ENCODE data around the gene RAB35. TPM values are rescaled to one million over a fixed set of nuclear protein-coding genes. Genes with fewer than 3 reads are reported as not detected.

The RAB35 gene
- total RNA-seq, 1 experiment from 2014 or later: 52.8 TPM

DNA sequence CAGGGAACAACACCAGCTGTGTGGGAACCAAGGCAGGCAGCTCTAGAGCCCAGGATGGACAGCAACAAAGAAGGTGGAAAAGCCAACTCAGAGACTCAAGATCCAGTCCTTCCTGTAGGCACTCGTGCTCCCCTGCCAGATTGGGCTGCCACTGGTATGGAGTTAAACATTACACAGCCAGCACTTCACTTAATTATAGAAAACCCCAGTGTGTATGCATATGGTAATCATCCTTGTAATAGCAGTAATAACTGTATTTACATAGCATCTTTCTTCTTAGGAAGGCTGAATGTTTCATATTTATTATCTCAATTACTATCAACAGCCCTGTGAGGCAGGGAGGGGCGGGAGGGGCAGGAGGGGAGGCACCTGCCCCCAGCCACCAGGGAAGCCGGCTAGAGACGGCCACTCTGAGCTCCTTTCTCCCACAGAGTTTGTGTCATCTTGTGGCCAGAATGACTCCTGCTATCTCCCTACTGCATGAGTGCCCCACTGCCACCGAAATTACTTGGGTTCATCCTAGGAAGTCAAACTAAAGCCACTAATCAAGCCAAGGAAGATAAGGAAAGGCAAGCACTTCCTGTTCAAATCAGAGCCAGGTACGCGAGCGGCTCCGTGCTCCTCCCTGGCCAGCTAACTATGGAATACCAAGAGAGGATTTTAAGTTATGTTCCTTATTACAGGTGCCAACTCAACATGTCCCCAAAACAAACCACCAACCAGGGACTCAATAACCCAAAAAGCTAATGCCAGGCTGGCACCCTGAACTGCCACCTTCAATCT lies 15.7 kb upstream of the RAB35 start:
- H3F3A ChIP-seq (ENCODE audit: low read length, unreplicated experiment): no peaks in the 10 kb centered on the region
- ChIA-PET CTCF (no interaction called here), POLR2A (ENCODE audit: unreplicated experiment) (no interaction called here)
- peaks cover 11% of the 10 kb centered on the region; the same call in 1 of the 2 replicates for H3K4me1 ChIP-seq (ENCODE audit: insufficient read depth, low read length)
- TF ChIP-seq EZH2phosphoT487 (IDR thresholded peaks at IDR 0.05; ENCODE audit: borderline replicate concordance, low read length) (no peak), EZH2 (IDR thresholded peaks at IDR 0.05; ENCODE audit: low read length, unreplicated experiment) (no peak), CTCF (conservative IDR thresholded peaks at IDR 0.05; ENCODE audit: low read depth, low read length) (no peak)
- H3K4me3 ChIP-seq (ENCODE audit: low read length): no peak overlapping the region
- intact Hi-C loops (cut with micrococcal nuclease): no loop called here
- no peak overlapping the region for H2AFZ ChIP-seq (ENCODE audit: low read length)
- H3K4me2 ChIP-seq (ENCODE audit: low read length): no peak overlapping the region
- H3K9ac ChIP-seq (ENCODE audit: low read length): no peak overlapping the region
- no peaks in the 10 kb centered on the region for H3K9me3 ChIP-seq (ENCODE audit: low read length)
- H3K27ac ChIP-seq (ENCODE audit: low read length): no peak overlapping the region
- peaks cover 93% of the 10 kb centered on the region for H3K36me3 ChIP-seq (ENCODE audit: low read depth, low read length)
- H3K27me3 ChIP-seq (ENCODE audit: low read length): no peaks in the 10 kb centered on the region
- no TSS peak for BruUV-seq (replicated peaks)
- ATAC-seq (no peak), DNase-seq (no peak)
- no peaks in the 10 kb centered on the region; the same call in 1 of the 2 replicates for H4K20me1 ChIP-seq (ENCODE audit: low read length)
- H3K9me2 ChIP-seq (replicated peaks; ENCODE audit: low read length): no peaks in the 10 kb centered on the region
- H3K79me2 ChIP-seq (ENCODE audit: low read length): no peaks in the 10 kb centered on the region

DNA sequence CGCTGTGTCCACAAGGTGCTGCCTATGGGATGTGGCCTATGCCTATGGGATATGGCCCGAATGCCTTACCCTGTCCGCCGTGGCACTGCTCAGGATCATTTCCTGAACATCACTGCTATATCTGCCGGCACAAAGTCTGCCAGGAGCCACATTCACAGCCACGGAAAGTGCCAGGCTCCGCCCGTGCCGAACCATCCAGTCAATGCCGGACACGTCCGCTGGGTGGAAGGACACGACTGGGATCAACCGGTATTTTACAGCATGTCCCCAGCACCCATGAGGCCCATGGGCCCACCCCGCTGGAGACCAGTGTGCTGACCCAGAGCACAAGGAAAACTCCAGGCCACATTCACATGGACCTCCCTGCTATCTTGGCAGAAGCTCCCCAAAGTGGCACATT lies 14.6 kb upstream of the RAB35 start:
- DNase-seq: no peak
- H3K27ac ChIP-seq (ENCODE audit: low read length): no peak overlapping the region
- no peaks in the 10 kb centered on the region; the same call in 1 of the 2 replicates for H4K20me1 ChIP-seq (ENCODE audit: low read length)
- BruUV-seq (replicated peaks): no TSS peak
- TF ChIP-seq CTCF (conservative IDR thresholded peaks at IDR 0.05; ENCODE audit: low read depth, low read length) (no peak), EZH2 (IDR thresholded peaks at IDR 0.05; ENCODE audit: low read length, unreplicated experiment) (no peak), EZH2phosphoT487 (IDR thresholded peaks at IDR 0.05; ENCODE audit: borderline replicate concordance, low read length) (no peak)
- H3K9me2 ChIP-seq (replicated peaks; ENCODE audit: low read length): no peaks in the 10 kb centered on the region
- ATAC-seq: no peak
- CTCF ChIA-PET: no interaction called here
- no peaks in the 10 kb centered on the region for H3K9me3 ChIP-seq (ENCODE audit: low read length)
- no peaks in the 10 kb centered on the region for H3F3A ChIP-seq (ENCODE audit: low read length, unreplicated experiment)
- 0 out of 2 replicates have a peak, but pooled peaks cover 6% of the 10 kb centered on the region for H3K4me1 ChIP-seq (ENCODE audit: insufficient read depth, low read length)
- H3K36me3 ChIP-seq (ENCODE audit: low read depth, low read length): peaks cover 92% of the 10 kb centered on the region
- POLR2A ChIA-PET (ENCODE audit: unreplicated experiment): no interaction called here
- no peak overlapping the region for H3K4me2 ChIP-seq (ENCODE audit: low read length)
- H2AFZ ChIP-seq (ENCODE audit: low read length): no peak overlapping the region
- H3K9ac ChIP-seq (ENCODE audit: low read length): no peak overlapping the region
- intact Hi-C loops (cut with micrococcal nuclease): no loop called here
- no peaks in the 10 kb centered on the region for H3K79me2 ChIP-seq (ENCODE audit: low read length)
- H3K4me3 ChIP-seq (ENCODE audit: low read length): no peak overlapping the region
- no peaks in the 10 kb centered on the region for H3K27me3 ChIP-seq (ENCODE audit: low read length)

DNA sequence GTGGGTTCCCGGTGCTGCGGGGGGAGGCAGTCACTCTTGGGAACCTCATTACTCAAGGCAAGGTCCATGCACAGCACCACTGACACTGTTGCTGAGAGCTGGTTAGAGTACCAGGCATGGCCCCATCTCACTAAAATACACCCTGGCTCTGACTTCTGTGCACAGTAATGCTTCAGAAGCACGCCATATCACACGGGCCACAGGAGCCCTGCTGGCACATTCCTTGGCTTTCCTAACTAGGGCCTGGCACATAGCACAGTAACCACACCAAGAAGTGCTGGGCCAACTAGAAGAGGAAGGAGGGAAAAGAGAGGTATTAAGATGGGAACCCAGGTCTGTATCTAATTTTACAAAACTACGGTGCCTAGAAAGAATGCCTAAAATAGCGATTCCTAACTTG lies 13.5 kb upstream of the RAB35 start:
- CTCF ChIA-PET: no interaction called here
- no peaks in the 10 kb centered on the region; the same call in 1 of the 2 replicates for H4K20me1 ChIP-seq (ENCODE audit: low read length)

More for the DNA sequence above, 13.5 kb upstream of the RAB35 start:
- H3K36me3 ChIP-seq (ENCODE audit: low read depth, low read length): peaks cover 90% of the 10 kb centered on the region
- no peak for DNase-seq
- 0 out of 2 replicates have a peak, but pooled peaks cover 6% of the 10 kb centered on the region for H3K4me1 ChIP-seq (ENCODE audit: insufficient read depth, low read length)
- H3K9me2 ChIP-seq (replicated peaks; ENCODE audit: low read length): no peaks in the 10 kb centered on the region
- H3K4me3 ChIP-seq (ENCODE audit: low read length): no peak overlapping the region
- TF ChIP-seq CTCF (conservative IDR thresholded peaks at IDR 0.05; ENCODE audit: low read depth, low read length) (no peak), EZH2phosphoT487 (IDR thresholded peaks at IDR 0.05; ENCODE audit: borderline replicate concordance, low read length) (no peak), EZH2 (IDR thresholded peaks at IDR 0.05; ENCODE audit: low read length, unreplicated experiment) (no peak)
- no peak overlapping the region for H2AFZ ChIP-seq (ENCODE audit: low read length)
- no peaks in the 10 kb centered on the region for H3F3A ChIP-seq (ENCODE audit: low read length, unreplicated experiment)
- BruUV-seq (replicated peaks): no TSS peak
- H3K27ac ChIP-seq (ENCODE audit: low read length): no peak overlapping the region
- POLR2A ChIA-PET (ENCODE audit: unreplicated experiment): no interaction called here
- H3K4me2 ChIP-seq (ENCODE audit: low read length): no peak overlapping the region
- intact Hi-C loops (cut with micrococcal nuclease): no loop called here
- H3K79me2 ChIP-seq (ENCODE audit: low read length): no peaks in the 10 kb centered on the region
- H3K27me3 ChIP-seq (ENCODE audit: low read length): no peaks in the 10 kb centered on the region
- H3K9ac ChIP-seq (ENCODE audit: low read length): no peak overlapping the region
- ATAC-seq: no peak
- no peaks in the 10 kb centered on the region for H3K9me3 ChIP-seq (ENCODE audit: low read length)
